ENCODE data around the gene WWC2.
"Not testable (repeated sequence)": the region's sequence is repeated elsewhere in the genome, so short reads cannot be mapped to it uniquely, and the experiment has no call there.

WWC2 gene

GRCh38 chr4:183100298-183100599 is 1.2 kb downstream of the WWC2 start:
- no peaks in the 10 kb centered on the region for H3K9me3 ChIP-seq (ENCODE audit: control insufficient read depth in 1 of 2, low read length in 2 of 2)
- no peak overlapping the region for H3K27ac ChIP-seq (ENCODE audit: low read depth, low read length)
- peaks cover 16 to 45% of the 10 kb centered on the region in 2 donors for H3K27me3 ChIP-seq (ENCODE audit: control insufficient read depth in 1 of 2, insufficient read depth in 2 of 2, low read length in 2 of 2)
- no peak overlapping the region for H3K9ac ChIP-seq (ENCODE audit: low read depth in 1 of 2, low read length in 2 of 2)
- peak overlapping the region; percentile 47 to 64 for H3K4me3 ChIP-seq (ENCODE audit: low read depth in 1 of 2, low read length in 2 of 2)
- no peaks in the 10 kb centered on the region for H3K36me3 ChIP-seq (ENCODE audit: control insufficient read depth in 1 of 2, insufficient read depth in 2 of 2, low read length in 2 of 2)
- H3K4me1 ChIP-seq (ENCODE audit: control insufficient read depth in 1 of 2, insufficient read depth in 2 of 2, low read length in 2 of 2), result peaks cover 10 to 12% of the 10 kb centered on the region in 2 donors

DNA sequence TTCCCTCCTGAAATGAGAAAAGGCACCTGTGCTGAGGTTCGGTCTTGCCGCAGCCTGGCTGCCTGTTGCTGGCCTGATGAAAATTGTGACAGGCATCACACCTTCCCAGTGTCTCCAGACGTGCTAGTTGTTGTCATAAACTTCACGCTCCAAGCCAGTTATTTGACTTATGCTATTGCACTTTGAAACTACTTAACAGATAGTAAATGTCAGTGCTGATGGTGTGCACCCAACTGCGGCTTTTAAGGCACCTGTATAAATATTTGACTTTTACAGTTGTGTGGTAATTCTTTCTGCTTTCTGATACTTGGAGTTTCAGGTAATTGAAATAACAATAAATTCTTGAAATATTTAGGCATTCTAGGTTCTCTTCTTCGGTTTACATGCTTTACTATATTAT is 1.8 kb downstream of the WWC2 start:
- no peaks in the 10 kb centered on the region for H3K36me3 ChIP-seq (ENCODE audit: control insufficient read depth in 1 of 2, insufficient read depth in 2 of 2, low read length in 2 of 2)
- H3K27me3 ChIP-seq (ENCODE audit: control insufficient read depth in 1 of 2, insufficient read depth in 2 of 2, low read length in 2 of 2), result peaks cover 14 to 44% of the 10 kb centered on the region in 2 donors
- H3K9me3 ChIP-seq (ENCODE audit: control insufficient read depth in 1 of 2, low read length in 2 of 2), result no peaks in the 10 kb centered on the region
- H3K4me3 ChIP-seq (ENCODE audit: low read depth in 1 of 2, low read length in 2 of 2), result no peak overlapping the region
- no peak overlapping the region for H3K27ac ChIP-seq (ENCODE audit: low read depth, low read length)
- H3K9ac ChIP-seq (ENCODE audit: low read depth in 1 of 2, low read length in 2 of 2), result no peak overlapping the region
- peaks cover 10 to 12% of the 10 kb centered on the region in 2 donors for H3K4me1 ChIP-seq (ENCODE audit: control insufficient read depth in 1 of 2, insufficient read depth in 2 of 2, low read length in 2 of 2)

DNA sequence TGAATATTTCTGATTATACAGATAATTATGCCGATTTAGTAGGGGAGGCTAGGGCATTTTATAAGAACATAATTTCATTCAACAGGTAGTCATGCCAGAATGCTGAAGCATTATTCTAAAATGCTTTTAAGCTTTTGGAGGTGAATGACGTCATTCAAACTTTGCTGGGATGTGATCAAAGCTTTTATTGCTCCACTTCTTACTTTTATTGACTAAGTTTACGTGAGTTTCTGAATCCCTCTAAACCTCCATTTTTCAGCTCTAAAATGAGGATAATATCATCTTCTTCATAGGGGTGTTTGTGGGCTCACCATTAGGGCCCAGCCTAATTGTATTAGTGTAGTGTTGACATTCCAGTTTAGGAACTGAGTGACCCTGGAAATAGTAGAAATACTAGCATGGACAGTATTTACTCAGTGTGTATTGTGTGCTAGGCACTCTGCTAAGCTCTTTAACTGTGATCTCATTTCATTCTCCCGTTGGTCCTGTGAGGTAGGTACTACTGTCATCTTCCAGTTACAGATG is 3.0 kb downstream of the WWC2 start:
- Histone ChIP-seq H3K9ac (ENCODE audit: low read depth in 1 of 2, low read length in 2 of 2) (no peak overlapping the region), H3K4me3 (ENCODE audit: low read depth in 1 of 2, low read length in 2 of 2) (no peak overlapping the region), H3K4me1 (ENCODE audit: control insufficient read depth in 1 of 2, insufficient read depth in 2 of 2, low read length in 2 of 2) (peaks cover 10 to 12% of the 10 kb centered on the region in 2 donors), H3K9me3 (ENCODE audit: control insufficient read depth in 1 of 2, low read length in 2 of 2) (no peaks in the 10 kb centered on the region), H3K27ac (ENCODE audit: low read depth, low read length) (no peak overlapping the region), H3K27me3 (ENCODE audit: control insufficient read depth in 1 of 2, insufficient read depth in 2 of 2, low read length in 2 of 2) (peaks cover 13 to 36% of the 10 kb centered on the region in 2 donors), H3K36me3 (ENCODE audit: control insufficient read depth in 1 of 2, insufficient read depth in 2 of 2, low read length in 2 of 2) (no peaks in the 10 kb centered on the region)

GRCh38 chr4:183105092-183105491 is 6.0 kb downstream of the WWC2 start:
- H3K4me3 ChIP-seq (ENCODE audit: low read depth in 1 of 2, low read length in 2 of 2), result no peak overlapping the region
- peaks cover under 1 to 23% of the 10 kb centered on the region in 2 donors for H3K27me3 ChIP-seq (ENCODE audit: control insufficient read depth in 1 of 2, insufficient read depth in 2 of 2, low read length in 2 of 2)
- no peak overlapping the region for H3K9ac ChIP-seq (ENCODE audit: low read depth in 1 of 2, low read length in 2 of 2)
- no peaks in the 10 kb centered on the region for H3K36me3 ChIP-seq (ENCODE audit: control insufficient read depth in 1 of 2, insufficient read depth in 2 of 2, low read length in 2 of 2)
- no peaks in the 10 kb centered on the region for H3K9me3 ChIP-seq (ENCODE audit: control insufficient read depth in 1 of 2, low read length in 2 of 2)
- peaks cover 0 to 7% of the 10 kb centered on the region in 2 donors for H3K4me1 ChIP-seq (ENCODE audit: control insufficient read depth in 1 of 2, insufficient read depth in 2 of 2, low read length in 2 of 2)
- no peak overlapping the region for H3K27ac ChIP-seq (ENCODE audit: low read depth, low read length)

DNA sequence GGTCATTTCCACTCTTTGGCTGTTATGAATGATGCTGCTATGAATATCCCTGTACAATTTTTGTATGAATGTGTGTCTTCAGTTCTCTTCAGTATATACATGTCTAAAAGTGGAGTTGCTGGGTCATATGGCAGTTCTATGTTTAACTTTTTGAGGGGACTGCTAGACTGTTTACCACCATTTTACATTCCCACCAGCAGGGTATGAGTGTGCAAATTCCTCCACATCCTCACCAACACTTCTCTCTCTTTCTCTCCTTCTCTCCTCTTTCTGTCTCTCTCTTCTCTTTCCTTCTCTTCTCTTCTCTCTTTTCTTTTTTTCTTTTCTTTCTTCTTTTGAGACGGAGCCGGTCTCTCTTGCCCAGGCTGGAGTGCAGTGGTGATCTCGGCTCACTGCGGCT is 7.8 kb downstream of the WWC2 start:
- Histone ChIP-seq H3K9me3 (ENCODE audit: control insufficient read depth in 1 of 2, low read length in 2 of 2) (no peaks in the 10 kb centered on the region), H3K36me3 (ENCODE audit: control insufficient read depth in 1 of 2, insufficient read depth in 2 of 2, low read length in 2 of 2) (no peaks in the 10 kb centered on the region), H3K27ac (ENCODE audit: low read depth, low read length) (no peak overlapping the region), H3K9ac (ENCODE audit: low read depth in 1 of 2, low read length in 2 of 2) (no peak overlapping the region), H3K4me3 (ENCODE audit: low read depth in 1 of 2, low read length in 2 of 2) (no peak overlapping the region), H3K4me1 (ENCODE audit: control insufficient read depth in 1 of 2, insufficient read depth in 2 of 2, low read length in 2 of 2) (no peaks in the 10 kb centered on the region), H3K27me3 (ENCODE audit: control insufficient read depth in 1 of 2, insufficient read depth in 2 of 2, low read length in 2 of 2) (peaks cover 0 to 8% of the 10 kb centered on the region in 2 donors)

GRCh38 chr4:183107891-183108459 is 8.9 kb downstream of the WWC2 start:
- no peaks in the 10 kb centered on the region for H3K27me3 ChIP-seq (ENCODE audit: control insufficient read depth in 1 of 2, insufficient read depth in 2 of 2, low read length in 2 of 2)
- no peaks in the 10 kb centered on the region for H3K4me1 ChIP-seq (ENCODE audit: control insufficient read depth in 1 of 2, insufficient read depth in 2 of 2, low read length in 2 of 2)
- no peak overlapping the region for H3K4me3 ChIP-seq (ENCODE audit: low read depth in 1 of 2, low read length in 2 of 2)
- H3K9me3 ChIP-seq (ENCODE audit: control insufficient read depth in 1 of 2, low read length in 2 of 2), result no peaks in the 10 kb centered on the region
- H3K27ac ChIP-seq (ENCODE audit: low read depth, low read length), result no peak overlapping the region
- no peaks in the 10 kb centered on the region for H3K36me3 ChIP-seq (ENCODE audit: control insufficient read depth in 1 of 2, insufficient read depth in 2 of 2, low read length in 2 of 2)
- no peak overlapping the region for H3K9ac ChIP-seq (ENCODE audit: low read depth in 1 of 2, low read length in 2 of 2)

DNA sequence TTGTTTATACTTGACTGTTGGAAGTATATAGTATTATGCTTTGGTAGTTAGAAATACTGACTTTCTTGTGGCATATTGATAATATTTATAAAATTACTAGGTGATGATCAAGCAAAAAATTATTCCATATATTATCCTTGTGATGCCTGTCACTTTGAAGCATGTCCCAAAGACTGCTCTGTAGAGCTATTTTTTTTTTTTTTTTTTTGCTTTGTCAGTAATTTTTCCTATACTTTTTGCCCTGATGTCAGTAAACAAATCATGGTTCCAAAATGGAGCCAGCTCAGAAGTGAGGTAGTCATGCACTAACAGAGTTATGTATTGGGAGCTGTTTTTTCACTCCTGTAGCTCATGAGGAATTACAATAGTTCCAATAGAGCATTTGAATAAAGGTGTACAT is 11.2 kb downstream of the WWC2 start:
- Histone ChIP-seq H3K9ac (ENCODE audit: low read depth in 1 of 2, low read length in 2 of 2) (no peak overlapping the region), H3K27ac (ENCODE audit: low read depth, low read length) (no peak overlapping the region), H3K36me3 (ENCODE audit: control insufficient read depth in 1 of 2, insufficient read depth in 2 of 2, low read length in 2 of 2) (no peaks in the 10 kb centered on the region), H3K27me3 (ENCODE audit: control insufficient read depth in 1 of 2, insufficient read depth in 2 of 2, low read length in 2 of 2) (no peaks in the 10 kb centered on the region), H3K4me1 (ENCODE audit: control insufficient read depth in 1 of 2, insufficient read depth in 2 of 2, low read length in 2 of 2) (no peaks in the 10 kb centered on the region), H3K9me3 (ENCODE audit: control insufficient read depth in 1 of 2, low read length in 2 of 2) (no peaks in the 10 kb centered on the region), H3K4me3 (ENCODE audit: low read depth in 1 of 2, low read length in 2 of 2) (no peak overlapping the region)

- no peaks in the 10 kb centered on the region for H3K4me1 ChIP-seq (ENCODE audit: control insufficient read depth in 1 of 2, insufficient read depth in 2 of 2, low read length in 2 of 2)
- H3K36me3 ChIP-seq (ENCODE audit: control insufficient read depth in 1 of 2, insufficient read depth in 2 of 2, low read length in 2 of 2), result no peaks in the 10 kb centered on the region
- H3K9me3 ChIP-seq (ENCODE audit: control insufficient read depth in 1 of 2, low read length in 2 of 2), result no peaks in the 10 kb centered on the region
- H3K4me3 ChIP-seq (ENCODE audit: low read depth in 1 of 2, low read length in 2 of 2), result no peak overlapping the region
- H3K9ac ChIP-seq (ENCODE audit: low read depth in 1 of 2, low read length in 2 of 2), result no peak overlapping the region
- no peaks in the 10 kb centered on the region for H3K27me3 ChIP-seq (ENCODE audit: control insufficient read depth in 1 of 2, insufficient read depth in 2 of 2, low read length in 2 of 2)
- H3K27ac ChIP-seq (ENCODE audit: low read depth, low read length), result no peak overlapping the region
These were observed 12.4 kb downstream of the WWC2 start for GRCh38 chr4:183111452-183111885.

GRCh38 chr4:183118141-183118540 is 19.1 kb downstream of the WWC2 start:
- Histone ChIP-seq H3K27ac (ENCODE audit: low read depth, low read length) (no peak overlapping the region), H3K4me3 (ENCODE audit: low read depth in 1 of 2, low read length in 2 of 2) (no peak overlapping the region), H3K9ac (ENCODE audit: low read depth in 1 of 2, low read length in 2 of 2) (no peak overlapping the region), H3K4me1 (ENCODE audit: control insufficient read depth in 1 of 2, insufficient read depth in 2 of 2, low read length in 2 of 2) (no peaks in the 10 kb centered on the region), H3K9me3 (ENCODE audit: control insufficient read depth in 1 of 2, low read length in 2 of 2) (no peaks in the 10 kb centered on the region), H3K36me3 (ENCODE audit: control insufficient read depth in 1 of 2, insufficient read depth in 2 of 2, low read length in 2 of 2) (no peaks in the 10 kb centered on the region), H3K27me3 (ENCODE audit: control insufficient read depth in 1 of 2, insufficient read depth in 2 of 2, low read length in 2 of 2) (peaks cover 0 to 3% of the 10 kb centered on the region in 2 donors)

GRCh38 chr4:183118585-183118984 is 19.5 kb downstream of the WWC2 start:
- no peak overlapping the region for H3K27ac ChIP-seq (ENCODE audit: low read depth, low read length)
- no peak overlapping the region for H3K4me3 ChIP-seq (ENCODE audit: low read depth in 1 of 2, low read length in 2 of 2)
- no peak overlapping the region for H3K9ac ChIP-seq (ENCODE audit: low read depth in 1 of 2, low read length in 2 of 2)

DNA sequence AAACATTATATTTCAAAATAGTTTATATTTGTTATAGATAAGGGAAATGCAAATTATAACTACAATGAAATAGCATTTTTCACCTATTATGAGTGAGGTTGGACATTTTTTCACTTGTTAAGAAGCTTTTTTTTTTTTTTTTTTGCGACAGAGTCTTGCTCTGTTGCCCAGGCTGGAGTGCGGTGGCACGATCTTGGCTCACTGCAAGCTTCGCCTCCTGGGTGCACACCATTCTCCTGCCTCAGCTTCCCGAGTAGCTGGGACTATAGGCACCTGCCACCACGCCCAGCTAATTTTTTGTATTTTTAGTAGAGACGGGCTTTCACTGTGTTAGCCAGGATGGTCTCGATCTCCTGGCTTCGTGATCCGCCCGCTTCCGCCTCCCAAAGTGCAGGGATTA is 22.6 kb downstream of the WWC2 start:
- not testable (repeated sequence) for H3K36me3 ChIP-seq (ENCODE audit: control insufficient read depth in 1 of 2, insufficient read depth in 2 of 2, low read length in 2 of 2); H3K9me3 ChIP-seq (ENCODE audit: control insufficient read depth in 1 of 2, low read length in 2 of 2); H3K4me1 ChIP-seq (ENCODE audit: control insufficient read depth in 1 of 2, insufficient read depth in 2 of 2, low read length in 2 of 2); H3K27ac ChIP-seq (ENCODE audit: low read depth, low read length); H3K9ac ChIP-seq (ENCODE audit: low read depth in 1 of 2, low read length in 2 of 2); H3K27me3 ChIP-seq (ENCODE audit: control insufficient read depth in 1 of 2, insufficient read depth in 2 of 2, low read length in 2 of 2); H3K4me3 ChIP-seq (ENCODE audit: low read depth in 1 of 2, low read length in 2 of 2)

More at GRCh38 chr4:183118585-183118984, 19.5 kb downstream of the WWC2 start:
- Histone ChIP-seq H3K4me1 (ENCODE audit: control insufficient read depth in 1 of 2, insufficient read depth in 2 of 2, low read length in 2 of 2) (no peaks in the 10 kb centered on the region), H3K36me3 (ENCODE audit: control insufficient read depth in 1 of 2, insufficient read depth in 2 of 2, low read length in 2 of 2) (no peaks in the 10 kb centered on the region), H3K27me3 (ENCODE audit: control insufficient read depth in 1 of 2, insufficient read depth in 2 of 2, low read length in 2 of 2) (peaks cover 0 to 3% of the 10 kb centered on the region in 2 donors), H3K9me3 (ENCODE audit: control insufficient read depth in 1 of 2, low read length in 2 of 2) (no peaks in the 10 kb centered on the region)

All from duodenal mucosa (tissue), 2 donors.